HG02884 (cell line): Measurements from ENCODE around the gene TNS3.

Experiments
- ATAC-seq: cut with Tn5 transposase; IDR thresholded peaks from one replicate; pipeline ENCODE4 v1.9.1; 2021; ENCODE audit warnings: mild to moderate bottlenecking, moderate library complexity; ENCODE audit not compliant: unreplicated experiment

TNS3 gene

DNA sequence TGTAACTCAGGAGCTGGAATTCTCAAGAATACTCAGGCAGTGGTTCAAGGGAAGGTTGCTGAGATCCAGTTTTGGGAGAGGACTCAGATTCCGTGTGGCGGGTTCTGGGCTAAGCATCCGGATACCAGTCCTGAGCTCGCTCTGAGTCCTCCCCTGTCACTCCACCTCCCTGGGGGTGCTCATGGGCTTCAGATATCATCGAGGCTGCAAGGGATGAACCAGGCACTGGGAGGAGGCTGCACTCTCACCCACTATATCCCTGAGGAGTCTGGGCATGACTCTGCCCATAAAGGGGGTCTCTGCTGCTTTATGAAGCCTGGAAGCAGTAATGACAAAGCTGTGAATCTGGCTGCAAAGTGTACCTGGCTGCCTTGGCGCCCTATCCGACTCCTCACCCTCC lies 188.5 kb downstream of the TNS3 start:
- no peak for ATAC-seq

GRCh38 chr7:47392241-47392759 lies 189.6 kb downstream of the TNS3 start:
- no peak for ATAC-seq

GRCh38 chr7:47391726-47392125 lies 190.2 kb downstream of the TNS3 start:
- ATAC-seq, result no peak

GRCh38 chr7:47390914-47391313 lies 191.0 kb downstream of the TNS3 start:
- no peak for ATAC-seq

- ATAC-seq, result no peak
Observed at GRCh38 chr7:47389923-47390630, 191.8 kb downstream of the TNS3 start.

DNA sequence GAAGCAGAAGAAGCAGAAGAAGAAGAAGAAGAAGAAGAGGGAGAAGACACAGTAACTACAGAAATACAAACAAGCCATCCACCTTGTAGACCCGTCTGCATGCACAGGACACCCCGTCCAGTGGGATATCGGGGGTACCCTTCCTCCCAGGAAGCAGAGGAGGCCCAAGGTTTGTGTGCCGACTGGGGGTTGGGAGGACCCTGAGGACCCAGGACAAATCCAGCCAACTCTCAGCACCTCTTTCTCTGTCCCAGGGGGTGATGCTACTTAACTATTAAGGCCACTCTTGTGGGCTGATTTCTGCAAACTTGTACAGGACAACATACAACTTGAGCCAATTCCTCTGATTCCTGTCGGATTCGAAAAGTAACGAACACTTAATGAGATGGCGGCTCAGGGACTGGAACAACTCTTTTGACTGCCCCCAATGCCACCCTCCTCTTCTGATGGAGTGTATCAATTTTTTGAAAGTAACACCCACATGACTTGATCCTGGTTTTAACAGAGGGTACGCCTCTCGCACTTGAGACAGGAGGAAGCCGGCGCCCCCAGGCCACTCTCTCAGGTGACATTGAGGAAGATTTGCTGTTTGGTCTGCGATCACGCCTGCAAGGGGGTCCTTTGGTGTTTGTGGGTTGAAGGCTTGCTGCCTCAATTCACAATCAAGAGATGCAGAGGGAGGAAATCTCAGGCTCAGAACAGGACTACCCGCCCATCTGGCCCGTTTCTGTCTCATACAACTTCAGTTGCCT lies 192.6 kb downstream of the TNS3 start:
- no peak for ATAC-seq

GRCh38 chr7:47387506-47387905 lies 194.4 kb downstream of the TNS3 start:
- no peak for ATAC-seq

- no peak for ATAC-seq
Observed at GRCh38 chr7:47386273-47386835, 195.6 kb downstream of the TNS3 start.

DNA sequence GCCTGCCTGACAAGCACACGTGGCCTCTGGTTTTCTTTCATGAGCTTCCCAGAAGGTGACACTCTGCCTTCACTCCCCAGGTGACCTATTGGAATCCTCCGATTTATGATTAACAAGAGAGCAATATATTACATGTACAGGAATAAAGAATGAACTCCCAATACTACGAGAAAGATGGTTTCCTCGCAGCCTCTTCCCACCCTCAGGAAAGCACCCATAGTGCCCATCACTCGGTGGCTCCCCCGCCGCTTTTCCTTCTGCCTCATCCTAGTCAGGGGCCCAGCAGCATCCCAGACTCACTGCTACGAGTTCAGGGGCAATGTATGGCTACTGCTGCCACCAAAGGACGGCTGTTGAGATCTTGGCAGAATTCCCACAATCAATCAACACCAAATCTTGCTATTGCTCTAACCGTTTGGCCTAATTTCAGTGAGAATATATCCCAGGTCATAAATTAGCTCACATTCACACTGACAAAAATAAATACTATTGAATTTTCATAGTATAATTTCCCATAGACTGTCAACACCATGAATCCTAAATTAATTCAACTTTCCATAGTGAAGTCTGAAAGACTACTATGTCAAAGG lies 196.3 kb downstream of the TNS3 start:
- no peak for ATAC-seq

DNA sequence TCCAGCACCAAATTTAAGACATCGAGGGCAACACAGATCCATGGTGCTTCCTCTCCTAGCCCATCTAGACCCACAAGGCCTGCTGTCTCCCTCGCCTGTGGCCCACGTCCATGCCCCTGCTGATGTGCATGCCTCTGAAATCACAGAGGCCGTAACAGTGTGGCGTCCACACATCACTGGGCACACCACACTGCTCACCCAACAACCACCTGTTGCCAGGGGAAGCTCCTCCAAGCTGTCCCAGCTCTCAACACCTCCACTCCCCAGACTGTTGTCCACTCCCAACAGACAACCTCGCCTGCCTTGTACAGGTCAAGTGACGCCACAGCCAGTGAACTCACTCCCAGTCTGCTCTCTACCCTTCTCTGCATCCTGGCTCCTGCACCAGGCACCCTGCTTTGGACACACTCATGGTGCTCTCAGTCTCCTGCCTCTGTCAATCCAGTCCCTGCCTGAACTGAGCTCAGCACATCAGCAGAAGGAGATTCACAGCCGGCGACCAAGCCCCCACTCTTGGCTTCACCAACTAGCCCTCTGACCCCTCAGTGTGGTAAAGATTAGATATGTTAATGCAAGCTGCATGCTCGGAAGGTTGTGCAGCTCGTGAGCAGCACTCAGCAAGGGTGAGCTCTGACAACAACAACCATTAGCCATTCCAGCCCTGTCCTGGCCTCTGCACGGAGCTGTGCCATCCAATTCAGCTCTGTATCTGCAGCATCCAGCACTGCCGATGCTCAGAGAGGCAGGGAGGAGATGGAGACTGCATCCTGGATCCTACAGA lies 197.0 kb downstream of the TNS3 start:
- no peak for ATAC-seq

DNA sequence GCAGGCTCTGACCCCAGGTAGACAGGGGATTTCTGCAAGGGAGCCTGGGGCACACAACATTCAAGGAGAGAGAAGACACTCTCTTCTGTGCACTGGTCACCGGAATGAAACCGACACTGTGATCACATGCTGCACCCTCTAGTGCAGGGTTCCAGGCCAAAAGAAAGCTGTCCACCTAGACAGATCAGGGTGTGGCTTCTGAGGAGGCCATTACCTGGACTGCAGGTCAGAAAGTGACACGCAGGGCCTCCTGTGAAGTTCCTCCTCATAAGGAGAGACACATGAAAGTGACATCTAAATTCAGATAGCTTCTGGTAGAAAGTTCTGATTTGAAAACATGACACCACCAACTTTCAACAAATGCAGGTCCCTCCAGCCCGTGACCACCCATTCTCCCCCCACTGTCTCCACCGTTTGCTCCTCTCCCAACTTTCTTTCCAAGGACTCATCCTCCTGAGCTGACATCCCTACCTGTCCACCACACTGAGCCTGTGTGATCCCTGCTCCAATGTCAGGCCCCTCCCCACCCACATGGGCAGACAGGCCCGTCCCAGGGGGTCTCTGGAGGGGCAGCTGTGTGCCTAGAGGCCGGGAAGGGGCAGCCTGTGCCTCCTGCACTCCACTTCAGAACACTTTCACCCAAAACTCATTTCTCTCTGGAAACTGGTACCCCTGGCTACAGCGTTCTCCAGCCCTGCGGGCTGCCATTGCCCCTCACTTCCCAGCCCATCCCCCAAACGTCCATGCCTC lies 198.0 kb downstream of the TNS3 start:
- ATAC-seq, result no peak

DNA sequence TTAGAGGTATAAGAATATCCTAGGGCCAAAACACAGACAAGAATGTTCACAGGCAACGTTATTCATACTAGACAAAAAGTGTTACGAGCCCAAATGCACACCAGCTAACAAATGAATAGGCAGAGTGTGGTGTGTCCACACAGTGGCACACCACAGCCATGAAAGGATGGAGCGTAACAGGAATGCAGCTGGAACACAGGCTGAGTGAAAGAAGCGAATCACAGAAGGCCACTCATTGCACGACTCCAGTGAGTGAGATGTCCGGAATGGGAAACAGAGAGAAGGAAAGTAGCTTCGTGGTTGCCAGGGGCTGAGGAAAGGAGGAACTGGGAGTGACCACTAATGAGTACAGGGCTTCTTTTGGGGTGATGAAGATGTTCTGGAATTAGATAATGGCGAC lies 198.8 kb downstream of the TNS3 start:
- no peak for ATAC-seq

- ATAC-seq, result no peak
Observed at GRCh38 chr7:47382200-47382599, 199.7 kb downstream of the TNS3 start.

GRCh38 chr7:47381134-47381495 lies 200.8 kb downstream of the TNS3 start:
- no peak for ATAC-seq

DNA sequence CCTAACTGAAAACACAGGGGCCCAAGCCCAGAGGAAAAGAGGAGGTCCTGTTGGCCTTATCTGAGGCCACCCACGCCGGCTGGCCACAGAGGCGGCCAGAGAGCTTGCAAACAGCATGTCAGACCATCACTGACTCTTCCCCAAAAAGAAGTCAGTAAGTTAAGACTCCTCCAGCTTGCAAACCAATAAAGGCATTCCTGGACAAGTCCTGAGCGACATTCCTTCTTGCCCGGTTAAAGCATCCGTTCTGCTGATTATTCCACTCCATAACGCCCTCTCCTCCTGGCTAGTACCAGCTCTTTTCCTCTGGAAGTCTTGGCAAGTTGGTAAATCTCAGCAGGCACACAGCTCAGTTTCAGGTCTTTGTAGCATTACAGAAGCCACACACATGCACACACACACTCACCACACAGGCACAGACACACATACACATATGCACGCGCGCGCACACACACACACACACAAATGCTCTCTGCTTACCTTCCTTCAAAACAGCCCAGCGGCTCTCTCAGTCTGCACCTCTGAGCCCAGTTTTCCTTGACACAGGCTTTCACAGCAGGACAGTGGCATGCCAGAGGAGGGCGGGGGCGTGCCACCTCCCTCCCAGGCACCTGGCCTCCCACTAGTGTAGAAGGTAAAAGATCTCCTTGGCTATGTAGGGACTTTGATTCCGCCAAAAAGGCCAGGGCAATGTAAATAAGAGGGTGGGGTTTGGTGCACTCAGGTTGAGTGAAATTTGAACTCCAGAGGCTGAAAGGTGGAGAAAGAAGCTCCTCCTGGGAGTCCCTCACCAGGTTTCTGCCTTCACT lies 201.4 kb downstream of the TNS3 start:
- no peak for ATAC-seq

DNA sequence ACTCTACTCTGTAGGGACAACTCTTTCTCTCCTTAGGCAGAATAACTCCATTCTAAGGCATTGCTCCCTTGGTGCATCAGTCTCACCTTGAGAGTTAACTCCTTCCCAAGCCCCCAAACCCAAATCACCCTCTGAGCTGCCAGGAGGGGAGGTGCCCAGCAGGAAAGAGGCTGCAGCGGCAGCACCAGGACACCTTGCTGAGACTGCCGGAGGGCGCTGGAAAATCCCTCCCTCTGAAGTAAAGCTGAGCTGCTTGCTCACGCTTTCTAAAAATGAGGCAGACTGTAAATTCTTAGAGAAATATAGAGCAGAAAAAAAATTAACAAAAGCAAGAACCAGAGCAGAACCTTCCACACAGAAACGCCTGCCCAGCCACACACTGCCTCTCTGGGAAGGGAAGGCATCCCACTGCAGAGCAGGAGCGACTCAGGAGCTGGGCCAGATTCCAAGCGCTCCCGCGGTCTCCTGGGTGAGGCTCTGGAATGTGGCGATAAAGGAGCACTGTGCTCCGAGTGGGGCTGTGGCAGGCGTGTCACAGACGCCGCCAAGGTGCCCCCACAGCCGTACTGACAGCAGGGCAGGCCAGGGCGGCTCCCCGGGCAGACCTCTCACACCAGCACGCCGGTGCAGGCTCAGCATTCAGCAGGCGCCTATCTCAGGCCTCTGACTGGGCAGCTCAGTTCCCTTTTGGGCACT lies 202.1 kb downstream of the TNS3 start:
- no peak for ATAC-seq

DNA sequence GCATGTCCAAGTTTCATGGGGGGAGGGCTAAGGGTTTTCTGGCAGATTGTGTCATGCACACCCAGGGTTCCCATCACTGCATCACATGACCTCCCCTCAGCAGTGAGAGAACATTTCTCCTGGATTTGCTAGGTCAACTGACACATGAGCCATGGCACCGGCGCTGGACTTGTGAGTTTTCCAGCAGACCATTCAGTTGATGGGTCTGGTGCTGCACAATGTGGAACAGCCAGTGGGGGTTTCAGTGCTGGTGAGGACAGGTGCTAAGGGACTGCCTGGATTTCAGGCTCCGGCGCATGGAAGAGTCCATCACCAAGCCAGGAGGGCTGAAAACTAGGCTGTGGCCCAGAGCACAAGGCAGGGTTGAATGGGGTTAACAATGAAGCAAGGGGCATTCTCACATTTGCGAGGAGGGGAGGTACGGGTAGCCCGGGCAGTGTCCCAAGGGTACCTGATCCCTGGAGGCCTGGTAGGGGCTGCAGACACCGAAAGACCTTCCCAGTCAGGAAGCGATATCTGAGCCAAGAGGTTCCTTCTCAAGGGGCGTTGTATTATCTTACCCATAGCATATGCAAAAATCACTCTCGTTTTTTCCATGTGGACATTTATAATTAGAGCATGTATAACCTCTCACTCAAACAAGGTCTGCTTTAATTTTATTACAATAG lies 203.0 kb downstream of the TNS3 start:
- no peak for ATAC-seq

DNA sequence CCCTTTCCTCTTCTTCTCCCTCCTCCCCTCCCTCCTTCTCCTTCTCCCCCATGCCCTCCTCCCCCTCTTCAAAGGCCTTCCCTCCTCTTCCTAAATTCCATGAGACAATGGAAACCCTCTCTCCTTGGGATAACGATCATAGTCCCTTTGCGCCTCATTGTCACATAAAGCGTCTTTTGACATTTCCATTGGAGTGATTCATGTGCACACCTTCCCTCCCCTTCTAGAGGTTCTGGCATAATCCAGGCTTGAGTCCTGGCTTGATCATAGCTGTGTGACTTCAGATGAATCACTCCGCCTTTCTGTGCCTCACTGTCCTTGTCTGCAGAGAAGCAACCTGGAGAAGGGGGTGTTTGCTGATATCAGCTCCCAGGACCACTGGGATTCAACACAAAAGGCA lies 204.2 kb downstream of the TNS3 start:
- ATAC-seq, result no peak
